Mammary epithelial cell (primary cell): Measurements from ENCODE around the gene ITGB6.

Source experiments
- EZH2 ChIP-seq: IDR thresholded peaks from 2 replicates; pipeline ENCODE4 v1.6.1; 2012; ENCODE audit warnings: low read length, inconsistent platforms, borderline replicate concordance
- TF ChIP-seq, protein P1 (sequence below), 2 donors: IDR thresholded peaks in 1 of 2; conservative IDR thresholded peaks in 1 of 2; 2 replicates each; pipeline ENCODE4 v1.5.1; 2011 to 2012; ENCODE audit warnings: inconsistent platforms in 2 of 2, low read length in 2 of 2, mild to moderate bottlenecking in 2 of 2, control low read depth in 1 of 2, low read depth in 1 of 2; ENCODE audit not compliant: insufficient read depth in 1 of 2; ENCODE audit errors: extremely low read depth in 1 of 2

GRCh38 chr2:160145471-160145870, 54.6 kb downstream of the ITGB6 start:
- TF ChIP-seq, protein P1, sequence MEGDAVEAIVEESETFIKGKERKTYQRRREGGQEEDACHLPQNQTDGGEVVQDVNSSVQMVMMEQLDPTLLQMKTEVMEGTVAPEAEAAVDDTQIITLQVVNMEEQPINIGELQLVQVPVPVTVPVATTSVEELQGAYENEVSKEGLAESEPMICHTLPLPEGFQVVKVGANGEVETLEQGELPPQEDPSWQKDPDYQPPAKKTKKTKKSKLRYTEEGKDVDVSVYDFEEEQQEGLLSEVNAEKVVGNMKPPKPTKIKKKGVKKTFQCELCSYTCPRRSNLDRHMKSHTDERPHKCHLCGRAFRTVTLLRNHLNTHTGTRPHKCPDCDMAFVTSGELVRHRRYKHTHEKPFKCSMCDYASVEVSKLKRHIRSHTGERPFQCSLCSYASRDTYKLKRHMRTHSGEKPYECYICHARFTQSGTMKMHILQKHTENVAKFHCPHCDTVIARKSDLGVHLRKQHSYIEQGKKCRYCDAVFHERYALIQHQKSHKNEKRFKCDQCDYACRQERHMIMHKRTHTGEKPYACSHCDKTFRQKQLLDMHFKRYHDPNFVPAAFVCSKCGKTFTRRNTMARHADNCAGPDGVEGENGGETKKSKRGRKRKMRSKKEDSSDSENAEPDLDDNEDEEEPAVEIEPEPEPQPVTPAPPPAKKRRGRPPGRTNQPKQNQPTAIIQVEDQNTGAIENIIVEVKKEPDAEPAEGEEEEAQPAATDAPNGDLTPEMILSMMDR (conservative IDR thresholded peaks at IDR 0.05 in 1 of 2, IDR thresholded peaks at IDR 0.05 in 1 of 2; ENCODE audit: extremely low read depth in 1 of 2, insufficient read depth in 1 of 2, low read depth in 1 of 2, low read length in 2 of 2) = no peak
- TF ChIP-seq EZH2 = no peak
